EH (cell line): ENCODE data around the gene C1QTNF8.

ENCODE experiments used
- DNase-seq: peaks from one replicate; pipeline ENCODE4 v3.0.0-alpha.2; 2015; ENCODE audit warnings: low read depth

Gene C1QTNF8

GRCh38 chr16:1045310-1045992 is 50.6 kb downstream of the C1QTNF8 start:
- no peak for DNase-seq

GRCh38 chr16:1044460-1045309 is 51.4 kb downstream of the C1QTNF8 start:
- no peak for DNase-seq

DNA sequence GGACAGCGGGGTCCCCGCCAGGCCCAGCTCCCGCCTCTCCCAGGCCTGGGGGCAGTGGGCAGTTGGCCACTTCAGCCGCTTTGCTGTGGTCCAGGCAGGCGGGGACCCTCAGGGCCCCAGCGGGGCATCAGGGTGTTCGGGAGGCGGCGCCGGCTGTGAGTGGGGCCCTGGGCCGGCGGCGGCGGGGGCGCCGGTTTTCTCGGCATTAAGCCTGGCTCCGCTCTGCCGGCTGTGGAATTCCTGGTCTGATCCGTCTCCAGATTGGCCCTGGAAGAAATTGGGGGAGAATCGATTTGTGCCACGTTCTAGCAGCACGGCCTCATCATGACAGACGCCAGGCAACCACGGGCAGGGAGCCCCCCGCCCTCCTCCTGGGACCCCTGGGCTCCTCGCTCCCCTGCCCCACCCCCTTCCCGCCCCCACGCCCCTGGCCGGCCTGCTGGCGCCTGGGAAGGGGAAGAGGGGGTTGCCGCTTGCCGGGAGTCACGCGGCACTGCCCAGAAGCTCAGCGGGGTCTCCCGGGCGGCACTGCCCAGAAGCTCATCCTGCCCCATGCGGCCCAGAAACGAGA is 52.1 kb downstream of the C1QTNF8 start:
- DNase-seq = no peak

GRCh38 chr16:1042866-1043265 is 53.2 kb downstream of the C1QTNF8 start:
- no peak for DNase-seq

DNA sequence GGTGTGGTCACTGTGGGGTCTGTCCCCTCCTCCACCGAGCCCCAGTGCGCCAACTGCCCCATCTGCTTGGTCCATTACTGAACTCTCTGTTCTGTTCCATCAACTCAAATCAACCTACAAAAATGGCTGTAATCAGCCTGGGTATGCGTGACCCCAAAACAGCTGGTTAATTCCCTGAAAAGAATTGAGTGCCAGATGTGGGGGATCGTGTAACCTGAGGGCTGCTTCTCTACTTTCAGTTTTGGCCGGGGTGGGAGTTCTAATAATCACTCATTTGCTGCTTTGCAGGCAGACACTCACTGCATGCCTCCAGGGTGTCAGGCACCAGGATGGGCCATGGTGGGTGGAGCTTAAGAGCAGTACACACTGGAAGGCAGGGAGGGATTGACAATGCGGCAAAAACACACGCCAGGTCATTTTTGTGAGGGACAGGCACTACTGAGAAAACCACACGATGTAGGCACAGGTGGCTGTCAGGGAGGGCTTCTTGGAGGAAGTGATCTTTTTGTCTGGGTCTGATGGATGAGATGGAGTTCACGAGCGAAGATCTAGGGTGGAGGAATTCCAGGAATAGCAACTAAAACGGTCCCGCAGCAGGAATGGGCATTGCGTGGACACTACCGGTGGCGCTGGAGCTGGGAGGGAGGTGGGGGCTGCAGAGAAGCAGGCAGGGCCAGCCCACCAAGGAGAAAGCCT is 53.8 kb downstream of the C1QTNF8 start:
- DNase-seq = no peak

- no peak for DNase-seq
Observed at GRCh38 chr16:1040346-1040745, 55.7 kb downstream of the C1QTNF8 start.

GRCh38 chr16:1039762-1040161 is 56.3 kb downstream of the C1QTNF8 start:
- no peak for DNase-seq

DNA sequence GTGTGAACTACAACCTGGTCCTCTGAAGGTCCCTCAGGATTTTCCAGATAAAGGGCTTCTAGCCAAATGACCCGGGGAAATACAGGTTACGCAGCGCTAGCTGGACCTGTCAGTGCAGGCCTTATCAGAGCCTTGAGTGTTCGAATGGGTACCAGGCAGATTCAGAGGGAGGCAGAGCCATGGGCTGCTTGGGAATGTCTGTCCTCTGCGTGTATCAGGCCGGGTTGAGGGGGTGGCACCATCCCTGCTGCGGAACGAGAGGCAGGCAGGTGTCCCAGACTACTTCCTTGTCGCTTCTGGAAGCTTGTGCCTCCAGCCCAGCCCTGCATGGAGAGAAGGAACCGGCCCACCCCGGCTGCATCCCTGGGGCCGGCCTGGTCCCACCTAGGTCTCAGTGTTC is 57.1 kb downstream of the C1QTNF8 start:
- no peak for DNase-seq
